ENCODE data around the gene ADAP2.
"Not testable (repeated sequence)": the region's sequence is repeated elsewhere in the genome, so short reads cannot be mapped to it uniquely, and the experiment has no call there.

The ADAP2 gene

GRCh38 chr17:30931582-30931981, 9.8 kb downstream of the ADAP2 start:
- DNase-seq: not testable (repeated sequence)

- DNase-seq: no peak
These were observed 12.2 kb downstream of the ADAP2 start for GRCh38 chr17:30933966-30934365.

- no peak for DNase-seq
These were observed 17.4 kb downstream of the ADAP2 start for GRCh38 chr17:30939051-30939689.

- no peak for DNase-seq
These were observed 20.7 kb downstream of the ADAP2 start for GRCh38 chr17:30942308-30943079.

- no peak for DNase-seq
These were observed 26.1 kb downstream of the ADAP2 start for GRCh38 chr17:30947796-30948195.

- no peak for DNase-seq
These were observed 28.4 kb downstream of the ADAP2 start for GRCh38 chr17:30950189-30950588.

- DNase-seq: no peak
These were observed 29.1 kb downstream of the ADAP2 start for GRCh38 chr17:30950669-30951399.

- no peak for DNase-seq
These were observed 31.1 kb downstream of the ADAP2 start for GRCh38 chr17:30952638-30953393.

GRCh38 chr17:30954046-30954830, 32.5 kb downstream of the ADAP2 start:
- DNase-seq: no peak

- no peak for DNase-seq
These were observed 35.1 kb downstream of the ADAP2 start for GRCh38 chr17:30956764-30957374.

- no peak for DNase-seq
These were observed 36.0 kb downstream of the ADAP2 start for GRCh38 chr17:30957741-30958140.

- DNase-seq: no peak
These were observed 36.4 kb downstream of the ADAP2 start for GRCh38 chr17:30958187-30958586.

GRCh38 chr17:30961209-30962188, 39.8 kb downstream of the ADAP2 start:
- no peak for DNase-seq

- DNase-seq: not testable (repeated sequence)
These were observed 42.6 kb downstream of the ADAP2 start for GRCh38 chr17:30964312-30964711.

- DNase-seq: no peak
These were observed 43.1 kb downstream of the ADAP2 start for GRCh38 chr17:30964876-30965275.

- no peak for DNase-seq
These were observed 43.9 kb downstream of the ADAP2 start for GRCh38 chr17:30965686-30966085.

GRCh38 chr17:30967911-30968310, 46.2 kb downstream of the ADAP2 start:
- DNase-seq: not testable (repeated sequence)

- no peak for DNase-seq
These were observed 48.5 kb downstream of the ADAP2 start for GRCh38 chr17:30969989-30970830.

- DNase-seq: peak; percentile 20 to 41 (median 36)
These were observed 49.3 kb downstream of the ADAP2 start, which contains the start of gene RNF135 for GRCh38 chr17:30970831-30971567. TSS of gene RNF135 (plus strand) at chr17:30971039. CDS start at chr17:30971074, 35 bp downstream.
